ENCODE measurements around the gene BNC1. TPM values are rescaled to one million over a fixed set of nuclear protein-coding genes. Genes with fewer than 3 reads are reported as not detected.
"Not testable (repeated sequence)": the region's sequence is repeated elsewhere in the genome, so short reads cannot be mapped to it uniquely, and the experiment has no call there.

Gene BNC1
- total and polyA plus RNA-seq, 12 donors = 0.06 to 0.71 (median 0.16) TPM; not detected in 1

- 93 to 95% methylated on average over 3 of the region's 3 CpGs for WGBS, 2 donors
- intact Hi-C loops (cut with DNase I) = no loop called here
- Histone ChIP-seq H3K27ac (no peak overlapping the region), H3K27me3 (peaks cover 0 to 62% (median 34%) of the 10 kb centered on the region in 7 donors), H3K36me3 (no peaks in the 10 kb centered on the region), H3K4me1 (no peaks in the 10 kb centered on the region), H3K4me3 (no peak overlapping the region), H3K9me3 (no peaks in the 10 kb centered on the region)
- ATAC-seq (no peak), DNase-seq (no peak)
- no peak for TF ChIP-seq CTCF (IDR thresholded peaks at IDR 0.05)
Observed at GRCh38 chr15:83275412-83275811, 9.1 kb downstream of the BNC1 start.

- Histone ChIP-seq H3K36me3 (no peaks in the 10 kb centered on the region), H3K27ac (no peak overlapping the region), H3K9me3 (no peaks in the 10 kb centered on the region), H3K4me3 (no peak overlapping the region), H3K4me1 (no peaks in the 10 kb centered on the region), H3K27me3 (peaks cover 0 to 31% (median 5%) of the 10 kb centered on the region in 7 donors)
- ATAC-seq (no peak), DNase-seq (no peak)
- intact Hi-C loops (cut with DNase I) = no loop called here
- 35 to 45% methylated on average over 1 of the region's 1 CpG for WGBS, 2 donors
- TF ChIP-seq CTCF (IDR thresholded peaks at IDR 0.05) = no peak
Observed at GRCh38 chr15:83270176-83270575, 14.3 kb downstream of the BNC1 start.

GRCh38 chr15:83268147-83268546 lies 16.3 kb downstream of the BNC1 start:
- ATAC-seq (no peak), DNase-seq (no peak)
- Histone ChIP-seq H3K27ac (no peak overlapping the region), H3K27me3 (peaks cover 0 to 19% (median 5%) of the 10 kb centered on the region in 7 donors), H3K4me3 (no peak overlapping the region), H3K4me1 (no peaks in the 10 kb centered on the region), H3K36me3 (no peaks in the 10 kb centered on the region), H3K9me3 (no peaks in the 10 kb centered on the region)
- 88 to 91% methylated on average over 4 of the region's 4 CpGs for WGBS, 2 donors
- TF ChIP-seq CTCF (IDR thresholded peaks at IDR 0.05) = no peak
- intact Hi-C loops (cut with DNase I) = loop anchor here in 2 of 10 donors (10.0 kb wide), 2 partner anchors 57 to 267 kb away; no protein-coding TSS in a partner anchor

- Histone ChIP-seq H3K36me3 (no peaks in the 10 kb centered on the region), H3K27me3 (peaks cover 0 to 11% (median 3%) of the 10 kb centered on the region in 7 donors), H3K4me3 (no peak overlapping the region), H3K9me3 (no peaks in the 10 kb centered on the region), H3K27ac (no peak overlapping the region), H3K4me1 (no peaks in the 10 kb centered on the region)
- no peak for TF ChIP-seq CTCF (IDR thresholded peaks at IDR 0.05)
- intact Hi-C loops (cut with DNase I) = loop anchor here in 3 of 10 donors (5.0 to 10.0 kb wide), 3 partner anchors 62 to 675 kb away; no protein-coding TSS in a partner anchor
- DNase-seq (no peak), ATAC-seq (no peak)
- WGBS, 2 donors = 87 to 89% methylated on average over 7 of the region's 7 CpGs
Observed at GRCh38 chr15:83262594-83263315, 21.7 kb downstream of the BNC1 start.

GRCh38 chr15:83262181-83262580 lies 22.3 kb downstream of the BNC1 start:
- intact Hi-C loops (cut with DNase I) = loop anchor here in 3 of 10 donors (5.0 to 10.0 kb wide), 3 partner anchors 63 to 675 kb away; no protein-coding TSS in a partner anchor
- not testable (repeated sequence) for H3K36me3 ChIP-seq, H3K27ac ChIP-seq, H3K9me3 ChIP-seq, DNase-seq, ATAC-seq, H3K4me3 ChIP-seq, H3K4me1 ChIP-seq
- WGBS, 2 donors = 90 to 93% methylated on average over 6 of the region's 6 CpGs
- H3K27me3 ChIP-seq = peaks cover 0 to 13% (median under 1%) of the 10 kb centered on the region in 7 donors

Data from heart right ventricle (tissue), 16 donors.